ENCODE results near the gene NOL9. TPM values are rescaled to one million over a fixed set of nuclear protein-coding genes. Genes with fewer than 3 reads are reported as not detected.

The NOL9 gene
- total and polyA plus RNA-seq, 9 of the 15 experiments (the other 6 are each of a cell fraction or from before 2014, with no cell fraction given) = 5.6 to 76.5 (median 47.3) TPM

- TF ChIP-seq HEY1 (CRISPR knock-in tag; IDR thresholded peaks at IDR 0.05; ENCODE audit: borderline replicate concordance) = no peak
- no peak; the same call in 1 of the 2 replicates for TF ChIP-seq MYC (IDR thresholded peaks at IDR 0.05; ENCODE audit: low read depth, low read length)
- peak; percentile 78; the same call in 1 of the 2 replicates for TF ChIP-seq MYC (CRISPR knock-in tag; IDR thresholded peaks at IDR 0.05; ENCODE audit: borderline replicate concordance, low read depth)
- no peak for TF ChIP-seq ZNF133 (CRISPR knock-in tag; IDR thresholded peaks at IDR 0.05)
- TF ChIP-seq NR1H2 (CRISPR knock-in tag; IDR thresholded peaks at IDR 0.05) = 0 out of 2 replicates have a peak, but pooled peaks have one; percentile 33
- TF ChIP-seq CREB1 (IDR thresholded peaks at IDR 0.05) = peak; percentile 5; the same call in 1 of the 2 replicates
- no peak; the same call in 1 of the 2 replicates for TF ChIP-seq CREB1 (CRISPR knock-in tag; IDR thresholded peaks at IDR 0.05)
- TF ChIP-seq SMARCA5 (IDR thresholded peaks at IDR 0.05) = no peak
- TF ChIP-seq RBM25 (IDR thresholded peaks at IDR 0.05; ENCODE audit: low read depth, low read length, severe bottlenecking) = no peak
- TF ChIP-seq CCNT2 (IDR thresholded peaks at IDR 0.05; ENCODE audit: borderline replicate concordance, extremely low read depth, insufficient read length, low read depth, low read length) = peak; percentile 17
- TF ChIP-seq ZNF561 (CRISPR knock-in tag; conservative IDR thresholded peaks at IDR 0.05) = no peak
- no peak for TF ChIP-seq HES1 (IDR thresholded peaks at IDR 0.05; ENCODE audit: low read depth)
- no peak for TF ChIP-seq KDM5B (IDR thresholded peaks at IDR 0.05; ENCODE audit: insufficient replicate concordance, low read depth, low read length)
- TF ChIP-seq RUNX1 (IDR thresholded peaks at IDR 0.05; ENCODE audit: low read depth) = no peak
- TF ChIP-seq DNMT1 (IDR thresholded peaks at IDR 0.05) = no peak
- peak; percentile 69; the same call in 1 of the 2 replicates for TF ChIP-seq ZFX (CRISPR knock-in tag; IDR thresholded peaks at IDR 0.05)
- no peak for TF ChIP-seq AFF1 (IDR thresholded peaks at IDR 0.05; ENCODE audit: low read depth in 1 of 2, partially characterized antibody in 2 of 2)
- TF ChIP-seq CHD2 (IDR thresholded peaks at IDR 0.05; ENCODE audit: low read depth, low read length) = peak; percentile 81
- no peak for TF ChIP-seq TEAD2 (tag; IDR thresholded peaks at IDR 0.05)
- peak; percentile 67; the same call in 1 of the 2 replicates for TF ChIP-seq RBM34 (IDR thresholded peaks at IDR 0.05; ENCODE audit: borderline replicate concordance, insufficient read depth, low read length)
- peak in 1 of 2 experiments; percentile 8; a peak in 2 of 4 replicates for TF ChIP-seq SIN3A (IDR thresholded peaks at IDR 0.05; ENCODE audit: borderline replicate concordance in 2 of 2, control insufficient read depth in 1 of 2, low read depth in 2 of 2, low read length in 2 of 2)
- no peak for TF ChIP-seq MBD1 (CRISPR knock-in tag; IDR thresholded peaks at IDR 0.05)
These were observed 47.8 kb upstream of the NOL9 start (continued) for GRCh38 chr1:6601923-6602668.
